Vagina (tissue), 2 donors: Measurements from ENCODE around the gene MYL3. TPM values are rescaled to one million over a fixed set of nuclear protein-coding genes. Genes with fewer than 3 reads are reported as not detected.
A peak's percentile ranks its signal among the peaks of the same experiment; 100 is the strongest.
"Not testable (repeated sequence)": the region's sequence is repeated elsewhere in the genome, so short reads cannot be mapped to it uniquely, and the experiment has no call there.

ENCODE experiments used
- DNase-seq, 2 donors: peaks; one replicate each; pipeline ENCODE4 v3.0.0-alpha.2; 2017; ENCODE audit errors: extremely low spot score in 2 of 2
- H3K27ac ChIP-seq: fragments of 200-600 bp; sonication (generic); one replicate; pipeline ENCODE4 v1.5.1; 2019
- H3K27me3 ChIP-seq: fragments of 200-600 bp; sonication (generic); one replicate; pipeline ENCODE4 v1.5.1; 2019
- H3K36me3 ChIP-seq, 2 donors: fragments of 200-600 bp; sonication (generic); one replicate each; pipeline ENCODE4 v1.5.1; 2017 to 2019
- H3K4me1 ChIP-seq: fragments of 200-600 bp; sonication (generic); one replicate; pipeline ENCODE4 v1.5.1; 2019
- H3K4me3 ChIP-seq, 2 donors: fragments of 200-600 bp; sonication (generic); 1 replicate in 1 of 2; 2 replicates in 1 of 2; pipeline ENCODE4 v1.5.1; 2016 to 2019
- H3K9me3 ChIP-seq: fragments of 200-600 bp; sonication (generic); one replicate; pipeline ENCODE4 v1.5.1; 2019
- CTCF ChIP-seq, 3 experiments: fragments of 450-650 bp in 2 of 3; fragments of 200-600 bp in 1 of 3; sonication (generic) in 1 of 3; IDR thresholded peaks; one replicate each; pipeline ENCODE4 v1.5.1; 2017 to 2019; ENCODE audit warnings: antibody characterized with exemption in 3 of 3, mild to moderate bottlenecking in 2 of 3, moderate library complexity in 2 of 3
- POLR2A ChIP-seq, 2 donors: fragments of 450-650 bp; IDR thresholded peaks; one replicate each; pipeline ENCODE4 v1.6.1; 2017; ENCODE audit warnings: antibody characterized with exemption in 2 of 2, mild to moderate bottlenecking in 2 of 2, moderate library complexity in 2 of 2
- POLR2AphosphoS5 ChIP-seq, 2 donors: sonication (generic); formaldehyde crosslinking; IDR thresholded peaks; one replicate each; pipeline ENCODE4 v1.9.0; 2017; ENCODE audit warnings: antibody characterized with exemption in 2 of 2, mild to moderate bottlenecking in 2 of 2, low read depth in 1 of 2; ENCODE audit not compliant: insufficient read depth in 1 of 2
- intact Hi-C: fragments of 100-400 bp; cut with DNase I; formaldehyde crosslinking; loops from one replicate; pipeline ENCODE4 v1.15.1; 2023
- total RNA-seq: library from RNA; depleted of rRNA; stranded (reverse); fragments of >200 nt; gene quantifications from one replicate; pipeline ENCODE4 v1.2.3, GENCODE V29; 2016

The MYL3 gene
- not detected for total RNA-seq

- Histone ChIP-seq H3K4me1 (peaks cover 31% of the 10 kb centered on the region), H3K27ac (no peak within 1 kb of the TSS), H3K9me3 (no peaks in the 10 kb centered on the region), H3K36me3 (no peaks in the 10 kb centered on the region), H3K4me3 (no peak within 1 kb of the TSS), H3K27me3 (no peaks in the 10 kb centered on the region)
- intact Hi-C loops = no loop called here
- TF ChIP-seq POLR2A (IDR thresholded peaks at IDR 0.05) (no peak), POLR2AphosphoS5 (IDR thresholded peaks at IDR 0.05; ENCODE audit: insufficient read depth in 1 of 2, low read depth in 1 of 2) (no peak), CTCF (IDR thresholded peaks at IDR 0.05) (no peak)
- DNase-seq = no peak
Observed at GRCh38 chr3:46863261-46863782, at the start of gene MYL3. TSS of gene MYL3 (minus strand) at chr3:46863444. CDS start at chr3:46863390, 54 bp downstream.

- no peaks in the 10 kb centered on the region for H3K9me3 ChIP-seq
- TF ChIP-seq CTCF (IDR thresholded peaks at IDR 0.05) = no peak
- H3K27me3 ChIP-seq = no peaks in the 10 kb centered on the region
- intact Hi-C loops = no loop called here
- H3K36me3 ChIP-seq = peaks cover 0 to under 1% of the 10 kb centered on the region in 2 donors
- no peak overlapping the region for H3K4me3 ChIP-seq
- H3K27ac ChIP-seq = no peak overlapping the region
- peaks cover 32% of the 10 kb centered on the region for H3K4me1 ChIP-seq
- no peak for DNase-seq
Observed at GRCh38 chr3:46912986-46913385, 49.7 kb upstream of the MYL3 start.

- DNase-seq, H3K27ac ChIP-seq, H3K36me3 ChIP-seq, H3K27me3 ChIP-seq, H3K9me3 ChIP-seq, H3K4me3 ChIP-seq, intact Hi-C loops: not testable (repeated sequence)
- H3K4me1 ChIP-seq = peaks cover 32% of the 10 kb centered on the region
Observed at GRCh38 chr3:46910914-46911313, 47.7 kb upstream of the MYL3 start.

- TF ChIP-seq CTCF (IDR thresholded peaks at IDR 0.05) = no peak
- Histone ChIP-seq H3K9me3 (no peaks in the 10 kb centered on the region), H3K36me3 (no peaks in the 10 kb centered on the region), H3K27ac (no peak overlapping the region), H3K27me3 (no peaks in the 10 kb centered on the region), H3K4me1 (peaks cover 32% of the 10 kb centered on the region), H3K4me3 (no peak overlapping the region)
- intact Hi-C loops = no loop called here
- no peak for DNase-seq
Observed at GRCh38 chr3:46910166-46910760, 47.0 kb upstream of the MYL3 start.

- H3K27ac ChIP-seq = no peak overlapping the region
- no peak overlapping the region for H3K4me3 ChIP-seq
- no peaks in the 10 kb centered on the region for H3K27me3 ChIP-seq
- H3K36me3 ChIP-seq = no peaks in the 10 kb centered on the region
- intact Hi-C loops = loop anchor here (5.0 kb wide), 1 partner anchor 42 kb away; no protein-coding TSS in a partner anchor
- peaks cover 32% of the 10 kb centered on the region for H3K4me1 ChIP-seq
- DNase-seq = no peak
- TF ChIP-seq POLR2A (IDR thresholded peaks at IDR 0.05) (no peak), CTCF (IDR thresholded peaks at IDR 0.05) (peak; percentile 67 to 88 (median 80)), POLR2AphosphoS5 (IDR thresholded peaks at IDR 0.05; ENCODE audit: insufficient read depth in 1 of 2, low read depth in 1 of 2) (no peak)
- no peaks in the 10 kb centered on the region for H3K9me3 ChIP-seq
Observed at GRCh38 chr3:46909535-46910161, 46.4 kb upstream of the MYL3 start.
